HG03432 (cell line): ENCODE measurements around the gene DOP1A.

ENCODE experiments used
- ATAC-seq: cut with Tn5 transposase; IDR thresholded peaks from one replicate; pipeline ENCODE4 v1.9.1; 2021; ENCODE audit warnings: mild to moderate bottlenecking, moderate library complexity; ENCODE audit not compliant: unreplicated experiment

DOP1A gene, protein sequence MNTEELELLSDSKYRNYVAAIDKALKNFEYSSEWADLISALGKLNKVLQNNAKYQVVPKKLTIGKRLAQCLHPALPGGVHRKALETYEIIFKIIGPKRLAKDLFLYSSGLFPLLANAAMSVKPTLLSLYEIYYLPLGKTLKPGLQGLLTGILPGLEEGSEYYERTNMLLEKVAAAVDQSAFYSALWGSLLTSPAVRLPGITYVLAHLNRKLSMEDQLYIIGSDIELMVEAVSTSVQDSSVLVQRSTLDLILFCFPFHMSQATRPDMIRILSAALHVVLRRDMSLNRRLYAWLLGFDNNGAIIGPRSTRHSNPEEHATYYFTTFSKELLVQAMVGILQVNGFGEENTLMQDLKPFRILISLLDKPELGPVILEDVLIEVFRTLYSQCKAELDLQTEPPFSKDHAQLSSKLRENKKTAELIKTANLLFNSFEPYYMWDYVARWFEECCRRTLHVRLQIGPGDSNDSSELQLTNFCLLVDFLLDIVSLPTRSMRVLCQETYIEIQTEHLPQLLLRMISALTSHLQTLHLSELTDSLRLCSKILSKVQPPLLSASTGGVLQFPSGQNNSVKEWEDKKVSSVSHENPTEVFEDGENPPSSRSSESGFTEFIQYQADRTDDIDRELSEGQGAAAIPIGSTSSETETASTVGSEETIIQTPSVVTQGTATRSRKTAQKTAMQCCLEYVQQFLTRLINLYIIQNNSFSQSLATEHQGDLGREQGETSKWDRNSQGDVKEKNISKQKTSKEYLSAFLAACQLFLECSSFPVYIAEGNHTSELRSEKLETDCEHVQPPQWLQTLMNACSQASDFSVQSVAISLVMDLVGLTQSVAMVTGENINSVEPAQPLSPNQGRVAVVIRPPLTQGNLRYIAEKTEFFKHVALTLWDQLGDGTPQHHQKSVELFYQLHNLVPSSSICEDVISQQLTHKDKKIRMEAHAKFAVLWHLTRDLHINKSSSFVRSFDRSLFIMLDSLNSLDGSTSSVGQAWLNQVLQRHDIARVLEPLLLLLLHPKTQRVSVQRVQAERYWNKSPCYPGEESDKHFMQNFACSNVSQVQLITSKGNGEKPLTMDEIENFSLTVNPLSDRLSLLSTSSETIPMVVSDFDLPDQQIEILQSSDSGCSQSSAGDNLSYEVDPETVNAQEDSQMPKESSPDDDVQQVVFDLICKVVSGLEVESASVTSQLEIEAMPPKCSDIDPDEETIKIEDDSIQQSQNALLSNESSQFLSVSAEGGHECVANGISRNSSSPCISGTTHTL (N-terminal part only)

GRCh38 chr6:83067448-83068439 lies at the start of gene DOP1A:
TSS of gene DOP1A (plus strand) at chr6:83067671. CDS start at chr6:83096978, 29,307 bp downstream.
- peak; percentile 87 for ATAC-seq

DNA sequence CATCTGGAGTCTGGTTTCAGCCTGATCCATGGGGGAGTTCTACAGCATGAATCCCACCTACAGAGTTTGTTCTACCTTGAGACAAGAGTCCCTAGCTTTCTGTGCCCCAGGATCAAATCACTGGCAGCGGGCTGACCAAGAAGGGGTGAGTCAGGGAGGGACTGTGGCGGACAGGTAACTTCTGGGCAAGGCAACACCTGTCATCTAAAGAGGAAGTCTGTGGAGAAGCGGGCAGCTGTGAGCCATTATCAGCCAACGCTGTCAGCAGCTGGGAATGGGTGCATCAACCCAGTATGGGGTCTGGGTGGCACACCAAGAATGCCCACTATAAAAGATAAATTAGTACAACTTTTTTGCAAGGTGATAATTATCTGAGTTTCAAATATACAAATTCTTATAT lies 47.7 kb upstream of the DOP1A start:
- ATAC-seq, result no peak

DNA sequence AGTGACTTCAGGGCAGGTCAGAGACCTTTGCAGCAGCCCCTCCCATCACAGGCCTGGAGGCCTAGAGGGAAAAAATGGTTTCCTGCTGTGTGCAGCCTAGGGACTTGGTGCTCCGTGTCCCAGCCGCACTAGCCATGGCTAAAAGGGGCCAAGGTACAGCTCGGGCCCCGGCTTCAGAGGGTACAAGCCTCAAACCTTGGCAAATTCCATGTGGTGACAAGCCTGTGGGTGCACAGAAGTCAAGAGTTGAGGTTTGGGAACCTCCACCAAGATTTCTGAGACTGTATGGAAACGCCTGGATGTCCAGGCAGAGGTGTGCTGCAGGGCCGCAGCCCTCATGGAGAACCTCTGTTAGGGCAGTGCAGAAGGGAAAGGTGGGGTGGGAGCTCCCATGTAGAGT lies 35.8 kb upstream of the DOP1A start:
- no peak for ATAC-seq

DNA sequence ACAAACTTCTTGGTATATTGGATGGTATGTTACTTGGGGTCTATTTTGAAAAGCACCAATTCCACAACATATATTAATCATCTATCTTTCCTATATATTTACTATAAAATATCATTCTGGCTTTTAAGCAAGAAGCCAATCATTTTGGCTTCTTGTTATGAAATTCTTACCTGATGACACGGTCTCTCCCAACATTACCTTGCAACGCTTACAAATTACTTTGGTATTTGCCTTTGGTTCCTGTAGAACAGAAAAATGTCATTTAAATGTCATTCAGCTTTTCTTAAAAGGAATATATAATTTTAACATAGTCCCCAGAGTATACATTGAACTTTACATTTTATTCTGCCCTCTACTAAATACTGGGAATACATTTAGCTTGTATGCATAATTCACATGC lies 29.2 kb upstream of the DOP1A start:
- no peak for ATAC-seq

- no peak for ATAC-seq
Measured at GRCh38 chr6:83042467-83043053, 24.9 kb upstream of the DOP1A start.

GRCh38 chr6:83044091-83044768 lies 23.2 kb upstream of the DOP1A start:
- ATAC-seq, result no peak

- no peak for ATAC-seq
Measured at GRCh38 chr6:83047065-83047754, 20.3 kb upstream of the DOP1A start.

DNA sequence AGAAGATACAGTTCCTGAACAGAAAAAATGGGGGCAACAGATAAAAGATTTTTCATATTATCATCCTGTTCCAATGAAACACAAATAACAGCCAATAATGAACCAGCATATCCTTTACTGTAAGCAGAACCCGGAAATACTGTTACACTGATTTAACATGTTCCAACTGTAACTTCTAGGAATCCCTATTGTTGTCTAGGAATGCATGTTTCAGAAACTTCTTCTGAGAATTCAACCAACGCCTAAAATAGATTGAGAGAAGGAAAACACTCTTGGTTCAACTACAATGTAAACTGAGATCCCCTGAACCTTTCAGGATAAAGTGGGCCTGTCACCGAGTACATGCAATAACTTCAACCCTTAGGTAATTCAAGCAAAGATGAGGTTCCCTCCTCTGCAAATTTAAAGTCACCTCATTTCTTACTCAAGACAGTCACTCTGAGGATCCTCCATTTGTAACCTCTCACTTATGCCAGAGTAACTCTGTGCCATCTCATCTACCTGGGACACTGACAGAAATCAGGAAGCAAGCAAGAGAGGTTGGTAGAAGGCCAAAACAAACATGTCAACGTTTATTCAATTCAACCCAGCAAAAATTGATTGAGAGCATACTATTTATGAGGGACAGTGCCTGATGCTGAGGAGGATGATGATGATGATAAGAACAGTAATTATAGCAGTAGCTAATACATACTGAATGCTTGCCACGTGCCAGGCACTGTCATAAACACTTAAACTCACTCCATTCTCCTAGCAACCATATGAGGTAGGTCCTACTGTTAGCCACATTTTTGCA lies 15.9 kb upstream of the DOP1A start:
- ATAC-seq, result no peak

DNA sequence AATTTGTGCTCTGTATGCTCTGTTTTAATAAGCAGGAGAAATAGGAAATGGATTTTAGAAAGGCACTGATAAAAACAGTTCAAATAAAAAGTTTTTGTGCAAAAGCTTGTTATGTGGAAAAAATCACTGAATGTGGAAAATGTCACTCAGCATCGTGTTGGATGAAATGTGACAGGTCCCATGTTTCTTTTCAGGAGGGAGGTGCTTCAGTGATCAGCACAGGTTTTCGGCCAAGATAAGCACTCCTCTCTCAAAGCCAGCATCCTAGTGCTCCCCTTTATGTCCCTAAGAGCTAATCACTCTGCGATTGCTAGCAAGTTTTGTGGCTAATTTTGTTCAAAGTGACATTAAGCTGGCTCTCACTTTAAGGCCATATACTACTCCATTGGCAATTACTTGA lies 13.8 kb upstream of the DOP1A start:
- no peak for ATAC-seq

- ATAC-seq, result peak; percentile 56
Measured at GRCh38 chr6:83055366-83055964, 12.0 kb upstream of the DOP1A start.

GRCh38 chr6:83057705-83058321 lies 9.7 kb upstream of the DOP1A start:
- peak; percentile 86 for ATAC-seq

DNA sequence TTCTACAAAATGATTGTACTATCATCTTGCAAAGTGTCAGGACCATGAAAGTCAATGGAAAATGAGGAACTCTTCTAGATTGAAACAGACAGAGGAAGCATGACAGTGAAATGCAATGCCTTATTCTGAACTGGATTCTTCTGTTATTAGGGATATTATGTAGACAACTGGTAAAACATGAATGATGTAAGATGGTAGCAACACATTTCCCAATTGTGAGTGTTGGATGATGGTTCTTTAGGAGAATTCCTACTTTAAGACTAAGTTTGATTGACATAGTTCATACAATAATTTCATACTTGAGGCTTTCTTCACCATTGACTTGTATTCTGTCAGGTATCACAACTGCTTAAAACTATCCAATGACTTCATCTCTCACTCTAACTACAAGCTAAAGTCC lies 6.3 kb upstream of the DOP1A start:
- ATAC-seq, result no peak

DNA sequence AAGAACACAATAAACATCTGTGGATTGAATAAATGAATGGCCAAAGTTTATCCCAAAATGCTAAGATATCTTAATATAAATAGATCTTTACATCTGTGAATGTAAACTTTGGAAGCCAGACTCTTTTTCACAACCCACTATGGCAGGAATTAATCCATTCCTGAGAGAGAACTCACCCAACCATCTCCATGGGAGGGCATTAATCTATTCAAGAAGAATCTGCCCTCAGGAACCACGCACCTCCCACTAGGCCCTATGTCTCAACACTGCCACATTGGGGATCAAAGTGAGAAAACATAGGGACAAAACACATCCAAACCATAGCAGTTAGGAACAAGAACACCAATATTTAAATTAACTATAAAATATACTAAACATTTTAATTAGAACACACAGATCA lies 5.2 kb upstream of the DOP1A start:
- ATAC-seq, result no peak

- ATAC-seq, result peak; percentile 68
Measured at GRCh38 chr6:83065511-83066192, 1.8 kb upstream of the DOP1A start, which contains the start of gene UBE3D. TSS of gene UBE3D (minus strand) at chr6:83065841. CDS start at chr6:83065718, 123 bp downstream.

- no peak for ATAC-seq
Measured at GRCh38 chr6:83068616-83069015, 1.1 kb downstream of the DOP1A start.

DNA sequence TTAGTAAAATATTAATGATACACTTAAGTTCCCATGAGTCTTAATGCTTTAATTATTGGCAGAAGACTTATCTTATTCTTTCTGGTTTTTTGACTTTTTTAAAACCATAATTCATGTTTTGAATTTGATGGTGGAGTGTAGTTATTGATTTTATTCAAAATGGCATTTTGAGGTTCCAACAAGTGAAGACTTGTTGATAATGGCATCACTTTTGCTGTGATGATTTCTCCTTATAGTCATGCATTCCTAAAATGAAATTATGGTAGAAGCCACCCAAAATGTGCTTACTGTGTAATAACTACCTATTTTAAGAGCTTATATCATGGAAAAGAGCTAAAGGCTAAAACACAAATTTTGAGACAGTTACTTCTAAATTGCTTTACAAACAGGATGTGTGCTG lies 2.2 kb downstream of the DOP1A start:
- no peak for ATAC-seq
